OCI-LY7 (cell line): ENCODE results near the gene NLGN1. TPM values are rescaled to one million over a fixed set of nuclear protein-coding genes. Genes with fewer than 3 reads are reported as not detected.

Experiments
- BruUV-seq: library from RNA; stranded (reverse); fragments of 400-500 nt; replicated peaks from 2 replicates; lab custom pipeline; 2021; lab: Mats Ljungman, UMichigan
- CTCF ChIA-PET: fragments of 300-600 bp; sonication (Branson Sonifier 250); formaldehyde crosslinking; loops from one replicate; lab custom pipeline; 2022; ENCODE audit warnings: antibody characterized with exemption; ENCODE audit not compliant: unreplicated experiment; lab: Charles Lee
- POLR2A ChIA-PET: fragments of 300-600 bp; sonication (Branson Sonifier 250); formaldehyde crosslinking; loops from one replicate; lab custom pipeline; 2022; ENCODE audit warnings: antibody characterized with exemption; lab: Charles Lee
- DNase-seq: peaks from one replicate; pipeline ENCODE4 v3.0.0-alpha.2; 2015; ENCODE audit warnings: low spot score
- H2AFZ ChIP-seq: fragments of 200-600 bp; sonication (generic), shearing (Covaris generic); 2 replicates; pipeline ENCODE4 v1.6.1; 2014; ENCODE audit warnings: mild to moderate bottlenecking, antibody characterized with exemption, low read length, moderate library complexity
- H3K27ac ChIP-seq: fragments of 200-600 bp; sonication (generic); 2 replicates; pipeline ENCODE4 v1.5.1; 2014; ENCODE audit warnings: mixed run types, low read depth, mild to moderate bottlenecking, moderate library complexity, low read length, inconsistent platforms; ENCODE audit not compliant: poor library complexity, severe bottlenecking
- H3K36me3 ChIP-seq: fragments of 200-600 bp; sonication (generic); 2 replicates; pipeline ENCODE4 v1.6.1; 2014; ENCODE audit warnings: mild to moderate bottlenecking, antibody characterized with exemption, low read length, moderate library complexity, mixed read lengths; ENCODE audit not compliant: insufficient read depth
- H3K4me1 ChIP-seq: fragments of 200-600 bp; sonication (generic); 2 replicates; pipeline ENCODE4 v1.5.1; 2014; ENCODE audit warnings: mild to moderate bottlenecking, low read length; ENCODE audit not compliant: insufficient read depth, poor library complexity, severe bottlenecking
- H3K4me2 ChIP-seq: fragments of 200-600 bp; sonication (generic); 2 replicates; pipeline ENCODE4 v1.6.1; 2014; ENCODE audit warnings: mild to moderate bottlenecking, low read length
- H3K4me3 ChIP-seq: fragments of 200-600 bp; sonication (generic); 2 replicates; pipeline ENCODE4 v1.5.1; 2014; ENCODE audit warnings: mild to moderate bottlenecking, low read depth, low read length; ENCODE audit not compliant: poor library complexity, severe bottlenecking
- H3K79me2 ChIP-seq: fragments of 200-600 bp; sonication (generic); 2 replicates; pipeline ENCODE4 v1.6.1; 2016; ENCODE audit warnings: low read depth, mild to moderate bottlenecking, low read length, moderate library complexity, mixed read lengths; ENCODE audit not compliant: insufficient read depth
- H3K9me2 ChIP-seq: fragments of 200-600 bp; sonication (generic); 2 replicates; pipeline ENCODE4 v1.6.1; 2016; ENCODE audit warnings: mild to moderate bottlenecking, low read length, mixed read lengths; ENCODE audit not compliant: insufficient read depth
- H3K9me3 ChIP-seq: fragments of 200-600 bp; sonication (generic); 2 replicates; pipeline ENCODE4 v1.6.1; 2014; ENCODE audit warnings: mild to moderate bottlenecking, mixed run types, low read length, mixed read lengths
- H4K20me1 ChIP-seq: fragments of 200-600 bp; sonication (generic); 2 replicates; pipeline ENCODE4 v1.6.1; 2014; ENCODE audit warnings: mild to moderate bottlenecking, antibody characterized with exemption, low read length, moderate library complexity, mixed read lengths; ENCODE audit not compliant: insufficient read depth
- CTCF ChIP-seq: fragments of 200-600 bp; sonication (generic); conservative IDR thresholded peaks from 2 replicates; pipeline ENCODE4 v1.5.1; 2014; ENCODE audit warnings: mild to moderate bottlenecking, antibody characterized with exemption, low read length, moderate library complexity, mixed read lengths
- EZH2phosphoT487 ChIP-seq: fragments of 200-600 bp; sonication (generic); IDR thresholded peaks from 2 replicates; pipeline ENCODE4 v1.6.1; 2018; ENCODE audit warnings: low read depth, borderline replicate concordance, mild to moderate bottlenecking, mixed run types, antibody characterized with exemption, low read length, moderate library complexity, mixed read lengths
- intact Hi-C: fragments of 100-400 bp; cut with micrococcal nuclease; formaldehyde crosslinking; loops from one replicate; pipeline ENCODE4 v1.10.0; 2022; ENCODE audit not compliant: unreplicated experiment
- total RNA-seq, 2 experiments: library from RNA; depleted of rRNA in 1 of 2; stranded (reverse); fragments of >200 nt in 1 of 2; shearing (Covaris generic) in 1 of 2; gene quantifications; 2 replicates each; pipeline ENCODE4 v1.2.3, GENCODE V29; 2014 to 2022

The NLGN1 gene
- total RNA-seq, 2 experiments from 2014 or later: not detected

GRCh38 chr3:174192471-174192870 lies 794.9 kb downstream of the NLGN1 start:
- ChIA-PET CTCF (no interaction called here), POLR2A (no interaction called here)
- Histone ChIP-seq H3K79me2 (no peaks in the 10 kb centered on the region), H3K4me3 (no peak overlapping the region), H2AFZ (no peak overlapping the region), H3K9me2 (no peaks in the 10 kb centered on the region), H3K27ac (no peak overlapping the region), H3K4me1 (no peaks in the 10 kb centered on the region), H3K9me3 (no peaks in the 10 kb centered on the region), H3K4me2 (no peak overlapping the region), H4K20me1 (no peaks in the 10 kb centered on the region), H3K36me3 (no peaks in the 10 kb centered on the region)
- intact Hi-C loops: no loop called here
- no peak for DNase-seq
- no TSS peak for BruUV-seq
- TF ChIP-seq CTCF: no peak
- no peak for TF ChIP-seq EZH2phosphoT487

GRCh38 chr3:174193604-174194003 lies 796.1 kb downstream of the NLGN1 start:
- no peaks in the 10 kb centered on the region for H3K9me2 ChIP-seq
- H3K4me3 ChIP-seq: no peak overlapping the region
- no peak overlapping the region for H3K27ac ChIP-seq
- TF ChIP-seq EZH2phosphoT487 (no peak), CTCF (no peak)
- ChIA-PET POLR2A (interaction anchor here (0.7 kb wide), 1 partner anchor 24 kb away, joined by 3 read pairs; no protein-coding TSS in a partner anchor), CTCF (no interaction called here)
- no peak overlapping the region for H2AFZ ChIP-seq
- H3K9me3 ChIP-seq: no peaks in the 10 kb centered on the region
- no peaks in the 10 kb centered on the region for H3K4me1 ChIP-seq
- intact Hi-C loops: no loop called here
- no TSS peak for BruUV-seq
- no peak for DNase-seq
- no peaks in the 10 kb centered on the region for H3K79me2 ChIP-seq
- no peaks in the 10 kb centered on the region for H3K36me3 ChIP-seq
- no peaks in the 10 kb centered on the region for H4K20me1 ChIP-seq
- no peak overlapping the region for H3K4me2 ChIP-seq

GRCh38 chr3:174197416-174197815 lies 799.9 kb downstream of the NLGN1 start:
- no peak overlapping the region for H3K4me3 ChIP-seq
- ChIA-PET CTCF (no interaction called here), POLR2A (no interaction called here)
- no peak overlapping the region for H2AFZ ChIP-seq
- no peaks in the 10 kb centered on the region for H3K9me2 ChIP-seq
- no peaks in the 10 kb centered on the region for H3K36me3 ChIP-seq
- DNase-seq: no peak
- TF ChIP-seq EZH2phosphoT487: no peak
- no peak for TF ChIP-seq CTCF
- H3K27ac ChIP-seq: no peak overlapping the region
- no peaks in the 10 kb centered on the region for H3K79me2 ChIP-seq
- intact Hi-C loops: no loop called here
- no peaks in the 10 kb centered on the region for H4K20me1 ChIP-seq
- no peaks in the 10 kb centered on the region for H3K4me1 ChIP-seq
- BruUV-seq: no TSS peak
- no peaks in the 10 kb centered on the region for H3K9me3 ChIP-seq
- no peak overlapping the region for H3K4me2 ChIP-seq
